Measurements from ENCODE around the gene RBMS3. TPM values are rescaled to one million over a fixed set of nuclear protein-coding genes. Genes with fewer than 3 reads are reported as not detected.

The RBMS3 gene
- total RNA-seq, 1 experiment from 2014 or later = 0.42 TPM

DNA sequence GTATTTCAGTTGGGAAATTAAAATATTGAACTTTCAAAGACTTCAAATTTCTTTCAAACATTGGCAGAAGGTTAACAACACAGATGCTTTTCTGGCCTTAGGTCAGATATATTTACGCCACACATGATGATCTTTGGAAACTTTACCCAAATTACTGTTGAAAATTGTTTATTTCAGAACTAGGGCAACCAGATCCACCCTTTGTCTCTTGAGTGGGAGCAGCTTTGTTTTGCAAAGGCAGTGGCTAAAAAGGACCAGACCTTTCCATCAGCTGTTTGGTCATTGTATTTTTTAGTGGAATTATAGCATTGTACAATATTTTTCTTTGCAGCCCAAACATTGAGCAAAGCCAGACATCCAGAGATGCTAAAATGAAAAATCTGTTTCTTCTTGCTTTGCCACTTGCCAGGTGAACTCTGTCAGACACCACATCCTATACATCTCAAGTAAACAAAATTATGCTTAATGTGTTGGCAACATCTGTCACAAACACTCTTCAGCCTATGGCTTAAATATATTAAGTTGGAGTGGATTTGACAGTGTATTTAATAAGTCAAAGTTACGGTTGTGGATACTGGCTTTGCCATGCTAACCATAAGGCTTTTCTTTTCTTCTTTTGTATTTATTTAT, 651.9 kb downstream of the RBMS3 start:
- H3K9ac ChIP-seq (ENCODE audit: low read length) = no peak overlapping the region
- H2AFZ ChIP-seq (ENCODE audit: low read depth, low read length, poor library complexity, severe bottlenecking) = no peak overlapping the region
- ChIA-PET CTCF (no interaction called here), RAD21 (ENCODE audit: low non-redundant PET in 1 of 2, low total read pairs in 2 of 2, uncharacterized antibody in 2 of 2, unreplicated experiment in 2 of 2) (no interaction called here), POLR2A (no interaction called here)
- BruUV-seq (replicated peaks) = no TSS peak
- H3K27ac ChIP-seq (ENCODE audit: low read depth, low read length) = no peak overlapping the region
- no peaks in the 10 kb centered on the region for H3K9me3 ChIP-seq (ENCODE audit: control insufficient read depth in 1 of 2, insufficient read depth in 1 of 2, low read depth in 1 of 2, low read length in 2 of 2)
- no peak for TF ChIP-seq SP1 (IDR thresholded peaks at IDR 0.05; ENCODE audit: low read depth)
- TF ChIP-seq ELF1 (IDR thresholded peaks at IDR 0.05; ENCODE audit: borderline replicate concordance, low read depth) = no peak
- TF ChIP-seq EGR1 (IDR thresholded peaks at IDR 0.05; ENCODE audit: low read depth) = no peak
- no peak for TF ChIP-seq YY1 (IDR thresholded peaks at IDR 0.05; ENCODE audit: extremely low read depth, insufficient replicate concordance, low read depth, low read length)
- TF ChIP-seq CEBPB (IDR thresholded peaks at IDR 0.05; ENCODE audit: low read depth) = no peak
- TF ChIP-seq POLR2AphosphoS5 (IDR thresholded peaks at IDR 0.05; ENCODE audit: low read depth, low read length) = no peak
- no peak for TF ChIP-seq JUND (IDR thresholded peaks at IDR 0.05)
- no peak for TF ChIP-seq SRF (IDR thresholded peaks at IDR 0.05; ENCODE audit: low read depth)
- TF ChIP-seq MAX (IDR thresholded peaks at IDR 0.05) = no peak
- TF ChIP-seq TCF7L2 (IDR thresholded peaks at IDR 0.05; ENCODE audit: borderline replicate concordance, extremely low read depth, insufficient read depth, insufficient read length) = no peak
- H4K20me1 ChIP-seq (ENCODE audit: insufficient read depth) = no peaks in the 10 kb centered on the region
- no peaks in the 10 kb centered on the region for H3K4me1 ChIP-seq (ENCODE audit: control insufficient read depth in 1 of 2, insufficient read depth in 2 of 2, low read length in 2 of 2)
- H3K36me3 ChIP-seq (ENCODE audit: control insufficient read depth in 1 of 2, insufficient read depth in 2 of 2, low read length in 2 of 2) = no peaks in the 10 kb centered on the region
- H3K9me2 ChIP-seq (ENCODE audit: insufficient read depth) = no peaks in the 10 kb centered on the region
- DNase-seq (ENCODE audit: low read depth, low spot score) (no peak), ATAC-seq (no peak)
- intact Hi-C loops (cut with micrococcal nuclease) = no loop called here
- H3K27me3 ChIP-seq (ENCODE audit: insufficient read depth, low read length) = no peaks in the 10 kb centered on the region
- no peak overlapping the region for H3K4me3 ChIP-seq (replicated peaks in 1 of 2; ENCODE audit: low read depth in 1 of 2, low read length in 2 of 2)
- H3K79me2 ChIP-seq (ENCODE audit: insufficient read depth, low read length) = no peaks in the 10 kb centered on the region
- H3K4me2 ChIP-seq (ENCODE audit: low read length) = no peak overlapping the region

- intact Hi-C loops (cut with micrococcal nuclease) = no loop called here
- POLR2A ChIA-PET = no interaction called here
- no TSS peak for BruUV-seq (replicated peaks)
- RAD21 ChIA-PET (ENCODE audit: low non-redundant PET in 1 of 2, low total read pairs in 2 of 2, uncharacterized antibody in 2 of 2, unreplicated experiment in 2 of 2) = no interaction called here
- H3K4me3 ChIP-seq (replicated peaks in 1 of 2; ENCODE audit: low read depth in 1 of 2, low read length in 2 of 2) = no peak overlapping the region
- H2AFZ ChIP-seq (ENCODE audit: low read depth, low read length, poor library complexity, severe bottlenecking) = no peak overlapping the region
- H3K79me2 ChIP-seq (ENCODE audit: insufficient read depth, low read length) = no peaks in the 10 kb centered on the region
- H3K27me3 ChIP-seq (ENCODE audit: insufficient read depth, low read length) = no peaks in the 10 kb centered on the region
- H3K9me2 ChIP-seq (ENCODE audit: insufficient read depth) = no peaks in the 10 kb centered on the region
- no peaks in the 10 kb centered on the region for H4K20me1 ChIP-seq (ENCODE audit: insufficient read depth)
- no peak overlapping the region for H3K9ac ChIP-seq (ENCODE audit: low read length)
- H3K27ac ChIP-seq (ENCODE audit: low read depth, low read length) = no peak overlapping the region
- DNase-seq (ENCODE audit: low read depth, low spot score) (no peak), ATAC-seq (no peak)
- CTCF ChIA-PET = no interaction called here
- H3K36me3 ChIP-seq (ENCODE audit: control insufficient read depth in 1 of 2, insufficient read depth in 2 of 2, low read length in 2 of 2) = no peaks in the 10 kb centered on the region
- H3K9me3 ChIP-seq (ENCODE audit: control insufficient read depth in 1 of 2, insufficient read depth in 1 of 2, low read depth in 1 of 2, low read length in 2 of 2) = no peaks in the 10 kb centered on the region
- H3K4me2 ChIP-seq (ENCODE audit: low read length) = no peak overlapping the region
- H3K4me1 ChIP-seq (ENCODE audit: control insufficient read depth in 1 of 2, insufficient read depth in 2 of 2, low read length in 2 of 2) = no peaks in the 10 kb centered on the region
- TF ChIP-seq CBX3 (IDR thresholded peaks at IDR 0.05; ENCODE audit: low read depth) = no peak
- TF ChIP-seq TCF7L2 (IDR thresholded peaks at IDR 0.05; ENCODE audit: borderline replicate concordance, extremely low read depth, insufficient read depth, insufficient read length) = no peak
- TF ChIP-seq CEBPB (IDR thresholded peaks at IDR 0.05; ENCODE audit: low read depth) = no peak
- TF ChIP-seq FOSL1 (IDR thresholded peaks at IDR 0.05; ENCODE audit: low read depth) = no peak
- no peak for TF ChIP-seq SP1 (IDR thresholded peaks at IDR 0.05; ENCODE audit: low read depth)
- no peak for TF ChIP-seq EGR1 (IDR thresholded peaks at IDR 0.05; ENCODE audit: low read depth)
- TF ChIP-seq, protein P1, sequence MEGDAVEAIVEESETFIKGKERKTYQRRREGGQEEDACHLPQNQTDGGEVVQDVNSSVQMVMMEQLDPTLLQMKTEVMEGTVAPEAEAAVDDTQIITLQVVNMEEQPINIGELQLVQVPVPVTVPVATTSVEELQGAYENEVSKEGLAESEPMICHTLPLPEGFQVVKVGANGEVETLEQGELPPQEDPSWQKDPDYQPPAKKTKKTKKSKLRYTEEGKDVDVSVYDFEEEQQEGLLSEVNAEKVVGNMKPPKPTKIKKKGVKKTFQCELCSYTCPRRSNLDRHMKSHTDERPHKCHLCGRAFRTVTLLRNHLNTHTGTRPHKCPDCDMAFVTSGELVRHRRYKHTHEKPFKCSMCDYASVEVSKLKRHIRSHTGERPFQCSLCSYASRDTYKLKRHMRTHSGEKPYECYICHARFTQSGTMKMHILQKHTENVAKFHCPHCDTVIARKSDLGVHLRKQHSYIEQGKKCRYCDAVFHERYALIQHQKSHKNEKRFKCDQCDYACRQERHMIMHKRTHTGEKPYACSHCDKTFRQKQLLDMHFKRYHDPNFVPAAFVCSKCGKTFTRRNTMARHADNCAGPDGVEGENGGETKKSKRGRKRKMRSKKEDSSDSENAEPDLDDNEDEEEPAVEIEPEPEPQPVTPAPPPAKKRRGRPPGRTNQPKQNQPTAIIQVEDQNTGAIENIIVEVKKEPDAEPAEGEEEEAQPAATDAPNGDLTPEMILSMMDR (IDR thresholded peaks at IDR 0.05 in 2 of 3, conservative IDR thresholded peaks at IDR 0.05 in 1 of 3; ENCODE audit: borderline replicate concordance in 1 of 3, insufficient read depth in 1 of 3, low read depth in 2 of 3, low read length in 2 of 3) = no peak
- TF ChIP-seq, protein P2, sequence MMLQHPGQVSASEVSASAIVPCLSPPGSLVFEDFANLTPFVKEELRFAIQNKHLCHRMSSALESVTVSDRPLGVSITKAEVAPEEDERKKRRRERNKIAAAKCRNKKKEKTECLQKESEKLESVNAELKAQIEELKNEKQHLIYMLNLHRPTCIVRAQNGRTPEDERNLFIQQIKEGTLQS (IDR thresholded peaks at IDR 0.05) = no peak
- no peak for TF ChIP-seq RAD21 (IDR thresholded peaks at IDR 0.05; ENCODE audit: low read depth)
Measured at GRCh38 chr3:29933802-29934490, 653.1 kb downstream of the RBMS3 start.

Data from HCT116 (cell line).